Testis (tissue), 2 donors: ENCODE results near the gene MZB1.

ENCODE experiments used
- CTCF ChIP-seq, 3 experiments: fragments of 450-650 bp in 2 of 3; fragments of 200-600 bp in 1 of 3; sonication (generic) in 1 of 3; IDR thresholded peaks; one replicate each; pipeline ENCODE4 v1.5.1; 2016 to 2019; ENCODE audit warnings: antibody characterized with exemption in 3 of 3, mild to moderate bottlenecking in 2 of 3, moderate library complexity in 1 of 3
- POLR2A ChIP-seq: fragments of 450-650 bp; IDR thresholded peaks from one replicate; pipeline ENCODE4 v1.6.1; 2017; ENCODE audit warnings: antibody characterized with exemption, mild to moderate bottlenecking, moderate library complexity

- TF ChIP-seq CTCF (IDR thresholded peaks at IDR 0.05) (no peak), POLR2A (no peak)
Observed at GRCh38 chr5:139383275-139383992, 6.3 kb downstream of the MZB1 start, which contains the start of gene SLC23A1.
